ENCODE results near the gene SLC1A1. TPM values are rescaled to one million over a fixed set of nuclear protein-coding genes. Genes with fewer than 3 reads are reported as not detected.
"Not testable (repeated sequence)": the region's sequence is repeated elsewhere in the genome, so short reads cannot be mapped to it uniquely, and the experiment has no call there.

The SLC1A1 gene
- polyA plus RNA-seq, 4 donors, result 18.8 to 22.7 (median 21.5) TPM

- peak; percentile 23 to 76 (median 38) for DNase-seq (ENCODE audit: low read depth in 4 of 4, low spot score in 2 of 4)
These were observed 114.4 kb downstream of the SLC1A1 start for GRCh38 chr9:4604678-4605095.

- DNase-seq (ENCODE audit: low read depth in 4 of 4, low spot score in 2 of 4), result not testable (repeated sequence)
These were observed 115.8 kb downstream of the SLC1A1 start for GRCh38 chr9:4606033-4606432.

GRCh38 chr9:4614627-4615026, 124.4 kb downstream of the SLC1A1 start:
- DNase-seq (ENCODE audit: low read depth in 4 of 4, low spot score in 2 of 4), result no peak

DNA sequence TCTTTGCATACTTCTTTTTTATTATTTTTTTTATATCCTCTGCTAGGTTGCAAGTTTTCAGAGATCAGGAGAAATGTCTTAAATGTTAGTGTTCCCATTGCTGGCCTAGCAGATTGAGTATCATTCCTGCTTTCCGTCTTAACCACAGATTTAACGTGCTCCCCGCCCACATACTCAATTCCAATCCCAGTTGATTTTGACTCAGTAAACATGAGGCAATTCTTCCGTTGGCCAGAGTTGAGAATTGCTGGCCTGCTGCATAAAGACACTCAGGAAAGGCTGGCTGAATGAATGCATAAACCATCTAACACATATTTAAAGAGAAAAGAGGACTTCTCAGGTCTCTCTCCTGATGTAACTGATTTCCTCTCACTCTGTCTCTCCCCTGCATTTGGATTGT, 125.0 kb downstream of the SLC1A1 start:
- DNase-seq (ENCODE audit: low read depth in 4 of 4, low spot score in 2 of 4), result no peak

DNA sequence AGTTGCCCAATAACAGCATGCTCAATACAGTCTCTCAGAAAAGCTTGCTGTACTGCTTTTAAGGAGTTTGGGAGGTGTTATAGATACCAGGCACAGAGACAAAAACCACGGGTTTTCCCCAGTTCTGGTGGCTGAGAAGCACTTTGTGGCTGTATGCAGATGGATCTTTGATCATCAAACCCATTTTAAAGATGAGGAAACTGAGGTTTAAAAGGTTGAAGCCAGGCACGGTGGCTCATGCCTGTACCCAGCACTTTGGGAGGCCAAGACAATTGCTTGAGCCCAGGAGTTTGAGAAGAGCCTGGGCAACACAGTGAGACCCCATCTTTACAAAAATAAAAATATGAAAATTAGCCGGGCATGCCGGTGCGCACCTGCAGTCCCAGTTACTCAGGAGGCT, 125.5 kb downstream of the SLC1A1 start:
- no peak for DNase-seq (ENCODE audit: low read depth in 4 of 4, low spot score in 2 of 4)

DNA sequence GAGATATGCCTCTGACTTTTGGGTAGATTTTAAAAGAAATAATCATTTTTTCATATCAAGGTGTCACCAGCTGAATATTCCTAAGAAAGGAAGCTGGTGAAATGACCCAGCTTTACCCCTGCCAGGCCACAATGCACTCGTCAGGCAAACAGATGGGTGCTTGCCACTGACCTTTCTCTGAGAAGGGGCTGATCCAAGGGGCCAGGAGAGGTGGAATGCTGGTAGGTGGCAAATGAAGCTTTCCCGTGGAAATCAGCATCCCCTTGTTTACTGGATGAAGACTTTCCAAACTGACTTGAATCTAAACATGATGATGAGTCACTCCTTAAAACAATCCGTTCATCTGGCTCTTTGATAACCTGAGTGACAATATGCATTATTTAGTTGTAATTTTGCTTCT, 127.5 kb downstream of the SLC1A1 start:
- no peak for DNase-seq (ENCODE audit: low read depth in 4 of 4, low spot score in 2 of 4)

GRCh38 chr9:4618700-4619099, 128.4 kb downstream of the SLC1A1 start:
- no peak for DNase-seq (ENCODE audit: low read depth in 4 of 4, low spot score in 2 of 4)

DNA sequence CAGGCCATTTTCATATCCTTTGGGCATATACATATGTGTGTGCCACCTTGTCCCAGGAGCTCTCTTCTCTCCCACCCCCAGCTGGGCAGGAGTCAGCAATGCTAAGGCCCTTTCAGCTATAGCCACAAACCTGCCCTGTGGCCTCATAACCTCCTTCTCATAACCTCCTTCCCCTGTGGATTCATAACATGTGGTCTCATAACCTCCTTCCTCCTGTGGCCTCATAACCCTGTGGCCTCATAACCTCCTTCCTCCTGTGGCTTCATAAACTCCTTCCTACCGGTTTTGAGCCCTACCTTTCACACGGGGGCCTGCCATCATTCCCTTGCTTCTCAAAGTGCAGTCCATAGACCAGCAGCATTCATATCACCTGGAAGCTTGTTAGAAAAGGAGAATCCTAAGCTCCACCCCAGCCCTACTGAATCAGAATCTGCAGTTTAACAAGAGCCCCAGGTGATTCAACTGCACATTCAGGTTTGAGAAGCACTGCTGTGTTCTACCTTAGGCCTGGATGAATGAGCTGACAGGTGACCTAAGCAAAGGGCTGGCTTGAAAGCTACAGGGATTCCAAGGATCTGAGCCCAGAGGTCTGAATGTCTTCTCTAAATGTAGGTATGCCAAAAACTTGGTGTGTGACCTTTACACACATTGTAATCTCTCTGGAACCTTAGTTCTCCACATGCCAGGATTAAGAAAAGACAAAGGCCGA, 129.9 kb downstream of the SLC1A1 start:
- no peak for DNase-seq (ENCODE audit: low read depth in 4 of 4, low spot score in 2 of 4)

DNA sequence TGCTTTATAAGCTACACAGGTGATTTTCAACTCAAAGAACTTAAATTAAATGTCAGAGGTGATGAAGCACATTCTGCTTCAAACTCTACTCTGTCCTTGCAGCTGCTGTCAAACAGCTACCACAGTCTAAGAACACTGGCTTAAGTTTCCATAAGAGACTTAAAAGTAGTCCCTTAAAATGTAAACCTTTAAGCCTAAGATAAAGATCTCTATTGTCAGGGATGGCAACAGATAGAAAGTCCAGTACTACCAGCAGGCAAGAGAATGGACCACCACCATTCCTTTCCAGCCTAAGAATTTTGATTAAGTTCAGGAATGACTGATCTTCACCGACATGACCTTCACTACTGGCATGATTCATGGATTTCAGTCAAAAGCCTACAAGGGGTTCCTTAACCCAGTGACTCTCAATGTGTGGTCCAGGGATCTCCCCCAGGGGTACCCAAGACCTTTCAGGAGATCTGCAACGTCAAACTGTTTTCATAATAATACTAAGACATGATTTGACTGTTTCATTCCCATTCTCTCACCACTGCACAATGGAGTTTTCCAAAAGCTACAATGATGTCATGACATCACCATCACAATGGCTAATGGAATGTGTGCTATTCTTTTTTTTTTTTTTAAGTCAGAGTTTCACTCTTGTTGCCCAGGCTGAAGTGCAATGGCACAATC, 130.8 kb downstream of the SLC1A1 start:
- no peak for DNase-seq (ENCODE audit: low read depth in 4 of 4, low spot score in 2 of 4)

DNA sequence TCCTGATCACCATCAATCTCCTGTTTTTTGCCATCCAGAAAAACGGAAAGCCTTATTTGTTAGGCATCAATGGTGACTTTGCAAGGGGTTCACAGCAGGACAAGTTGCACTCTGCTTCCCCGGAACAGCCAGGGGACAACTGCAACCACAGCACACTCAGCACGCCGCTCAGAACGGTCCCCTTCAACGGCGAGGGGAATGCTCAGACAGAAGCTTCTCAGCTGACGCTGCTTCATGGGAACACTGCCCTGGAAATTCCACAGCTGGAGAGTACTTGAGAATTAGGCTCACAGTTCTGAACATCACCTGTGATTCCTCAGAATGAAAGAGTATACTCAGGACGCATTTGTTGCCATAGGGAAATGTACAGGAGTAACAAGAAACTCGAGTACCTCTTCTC, 131.7 kb downstream of the SLC1A1 start:
- no peak for DNase-seq (ENCODE audit: low read depth in 4 of 4, low spot score in 2 of 4)

DNA sequence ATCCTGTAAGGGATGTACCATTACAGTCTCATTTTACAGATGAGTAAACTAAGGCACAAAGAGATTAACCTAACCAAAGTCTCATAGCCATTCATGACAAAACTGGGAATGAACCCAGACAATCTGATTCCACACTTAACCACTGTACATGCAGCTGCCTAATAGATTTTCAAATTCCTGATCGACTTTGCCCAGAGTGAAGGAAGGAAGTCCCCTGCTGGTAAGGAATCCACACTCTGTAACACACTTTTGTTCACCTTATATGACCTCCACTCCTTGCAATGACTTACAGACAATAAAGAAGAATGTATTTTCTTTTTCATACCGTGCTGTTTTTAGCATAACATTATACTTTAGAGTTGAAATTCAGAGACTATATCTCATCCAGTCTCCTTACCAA, 140.6 kb downstream of the SLC1A1 start:
- no peak for DNase-seq (ENCODE audit: low read depth in 4 of 4, low spot score in 2 of 4)

Other genes with a start within 250 kb of the SLC1A1 start
- 10 to 100 TPM; 21.0 to 25.6 (median 24.6) TPM for gene GLIS3, start 190.4 kb upstream of the SLC1A1 start, polyA plus RNA-seq (ENCODE audit: insufficient read length in 4 of 4)
- gene PLPP6, start 171.8 kb downstream of the SLC1A1 start, polyA plus RNA-seq (ENCODE audit: insufficient read length in 4 of 4), result 10 to 100 TPM; 14.7 to 17.9 (median 16.6) TPM
- gene SPATA6L, start 176.0 kb downstream of the SLC1A1 start, polyA plus RNA-seq (ENCODE audit: insufficient read length in 4 of 4), result 1 to 10 TPM; 2.1 to 6.6 (median 4.3) TPM
- gene CDC37L1, start 189.1 kb downstream of the SLC1A1 start, polyA plus RNA-seq (ENCODE audit: insufficient read length in 4 of 4), result 10 to 100 TPM; 18.9 to 22.0 (median 20.8) TPM